GM19035 (cell line): Measurements from ENCODE around the gene OSBPL8.

Source experiments
- ATAC-seq: cut with Tn5 transposase; IDR thresholded peaks from one replicate; pipeline ENCODE4 v1.9.1; 2021; ENCODE audit not compliant: unreplicated experiment

Gene OSBPL8

DNA sequence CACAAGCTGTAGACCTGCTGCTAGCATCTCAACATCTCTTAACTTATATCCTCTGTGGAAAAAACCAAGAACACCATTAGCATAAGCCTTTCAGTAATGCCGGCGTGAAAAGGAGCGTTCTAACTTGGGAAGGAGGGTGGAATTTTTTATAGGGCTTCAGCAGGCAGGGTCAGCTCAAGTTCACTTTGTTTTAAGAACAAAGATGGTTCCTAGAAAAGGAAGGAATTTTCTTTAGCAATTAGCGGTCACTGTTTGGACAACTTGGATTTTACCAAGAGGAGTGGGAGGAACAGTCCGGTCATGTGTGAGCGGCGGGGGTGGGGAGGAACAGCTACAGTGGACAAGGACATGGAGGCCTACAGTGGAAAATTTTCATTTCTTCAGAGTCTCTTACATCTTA lies 247.3 kb downstream of the OSBPL8 start:
- no peak for ATAC-seq

DNA sequence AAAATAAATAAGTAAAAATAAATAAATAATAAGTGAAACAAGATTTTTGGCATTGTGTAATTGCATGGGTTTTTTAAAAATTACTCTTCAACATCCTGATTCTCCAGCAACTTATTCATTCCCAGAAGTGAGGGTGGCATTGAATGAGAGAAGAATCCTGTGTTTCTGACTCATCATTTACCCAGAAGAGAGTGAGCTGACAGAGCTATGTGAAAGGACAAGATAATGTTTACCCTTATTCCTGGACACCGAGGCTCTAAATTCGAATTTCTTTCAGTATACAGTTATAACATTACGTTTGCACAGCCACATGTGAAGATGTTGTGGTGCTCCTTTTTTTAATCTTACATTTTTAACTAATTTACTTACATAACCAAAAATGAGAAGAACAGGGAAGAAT lies 247.8 kb downstream of the OSBPL8 start:
- ATAC-seq = no peak

DNA sequence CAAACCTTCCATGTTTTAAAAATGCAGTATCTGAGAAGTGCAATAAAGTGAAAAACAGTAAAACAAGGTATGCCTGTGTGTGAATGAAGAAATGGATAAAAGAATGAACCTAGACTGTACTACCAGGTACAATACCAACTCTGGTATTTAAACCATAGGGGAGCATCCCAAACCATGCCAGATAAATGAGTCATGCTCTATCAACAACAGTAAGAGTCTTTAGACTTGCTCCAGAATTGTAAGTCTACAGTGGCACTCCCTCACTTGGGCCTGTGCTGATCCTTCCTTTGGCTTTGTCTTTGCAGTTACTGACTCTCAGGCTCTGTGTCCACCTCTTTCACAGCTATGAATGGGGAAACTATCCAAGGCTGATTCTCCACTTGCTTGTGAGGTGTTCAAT lies 249.5 kb downstream of the OSBPL8 start:
- ATAC-seq = no peak

DNA sequence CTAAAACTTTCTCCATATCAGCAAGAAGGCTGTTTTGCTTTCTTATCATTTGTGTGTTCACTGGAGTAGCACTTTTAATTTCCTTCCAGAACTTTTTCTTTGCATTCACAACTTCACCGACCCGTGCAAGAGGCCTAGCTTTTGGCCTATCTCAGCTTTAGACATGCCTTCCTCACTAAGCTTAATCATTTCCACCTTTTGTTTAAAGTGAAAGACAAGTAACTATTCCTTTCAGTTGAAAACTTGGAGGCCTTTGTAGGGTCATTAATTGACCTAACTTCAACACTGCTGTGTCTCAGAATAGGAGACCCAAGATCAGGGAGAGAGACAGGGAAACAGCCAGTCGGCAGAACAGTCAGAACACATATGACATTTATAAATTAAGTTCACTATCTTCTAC lies 250.7 kb downstream of the OSBPL8 start:
- ATAC-seq = no peak

DNA sequence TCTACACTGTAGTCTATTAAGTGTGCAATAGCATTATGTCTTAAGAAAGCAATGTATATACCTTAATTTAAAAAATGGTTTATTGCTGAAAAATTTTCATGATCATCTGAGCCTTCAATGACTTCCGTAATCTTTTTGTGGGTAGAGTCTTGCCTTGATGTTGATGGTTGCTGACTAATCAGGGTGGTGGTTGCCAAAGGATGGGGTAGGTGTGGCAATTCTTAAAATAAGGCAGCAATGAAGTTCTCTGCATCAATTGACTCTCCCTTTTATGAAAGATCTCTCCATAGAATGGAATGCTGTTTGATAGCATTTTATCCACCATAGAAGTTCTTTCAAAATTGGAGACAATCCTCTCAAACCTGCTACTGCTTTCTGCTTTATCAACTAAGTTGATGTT lies 252.5 kb downstream of the OSBPL8 start:
- no peak for ATAC-seq

DNA sequence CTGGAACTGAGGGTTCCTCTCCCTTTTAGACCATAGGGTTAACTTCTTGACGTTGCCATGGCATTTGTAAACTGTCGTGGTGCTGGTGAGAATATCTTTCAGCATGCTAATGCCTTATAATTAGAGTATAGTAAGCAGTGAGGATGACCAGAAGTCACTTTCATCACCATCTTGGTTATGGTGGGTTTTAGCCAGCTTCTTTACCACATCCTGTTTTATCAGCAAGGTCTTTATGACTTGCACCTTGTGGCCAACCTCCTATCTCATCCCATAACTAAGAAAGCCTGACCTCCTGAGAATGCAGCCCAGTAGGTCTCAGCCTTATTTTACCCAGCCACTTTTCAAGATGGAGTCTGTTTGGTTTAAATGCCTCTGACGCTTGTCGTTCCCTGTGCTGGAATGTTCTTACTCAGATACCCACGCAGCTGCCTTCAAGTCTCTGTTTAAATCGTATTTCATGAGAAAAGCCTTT lies 255.5 kb downstream of the OSBPL8 start:
- ATAC-seq = no peak

DNA sequence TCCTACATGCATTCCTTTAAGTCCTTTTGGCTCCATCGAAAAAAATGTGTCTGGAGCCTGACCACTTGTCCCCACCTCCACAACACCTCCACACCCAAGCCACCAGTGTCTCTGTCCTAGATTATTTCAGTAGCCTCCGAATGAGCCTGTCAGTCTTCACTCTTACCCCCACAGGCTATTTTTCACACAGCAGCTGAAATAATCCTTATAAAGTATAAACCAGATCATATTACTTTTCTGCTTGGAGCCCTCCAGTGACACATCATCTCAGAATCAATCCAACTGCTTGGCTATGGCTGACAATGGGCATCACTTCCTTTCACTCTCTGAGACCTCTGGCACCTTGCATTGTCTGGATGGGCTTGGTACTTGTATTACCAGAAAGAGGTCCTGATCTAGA lies 256.2 kb downstream of the OSBPL8 start:
- no peak for ATAC-seq
